Brain microvascular endothelial cell (primary cell): ENCODE results near the gene ERBB4.

Experiments
- DNase-seq: peaks from one replicate; pipeline ENCODE4 v3.0.0-alpha.2; 2020
- H3K27ac ChIP-seq: fragments of 250-450 bp; sonication (Bioruptor Pico); 2 replicates; pipeline ENCODE4 v1.5.1; 2020; ENCODE audit warnings: mild to moderate bottlenecking, moderate library complexity
- H3K27me3 ChIP-seq: fragments of 250-450 bp; sonication (Bioruptor Pico); replicated peaks from 2 replicates; pipeline ENCODE4 v1.5.1; 2020; ENCODE audit warnings: mild to moderate bottlenecking
- H3K36me3 ChIP-seq: fragments of 250-450 bp; sonication (Bioruptor Pico); replicated peaks from 2 replicates; pipeline ENCODE4 v1.5.1; 2020; ENCODE audit warnings: mild to moderate bottlenecking
- H3K4me3 ChIP-seq: 2 replicates; pipeline ENCODE4 v1.5.1; 2011; ENCODE audit warnings: low read depth, mild to moderate bottlenecking, control low read depth, low read length, moderate library complexity
- in situ Hi-C: cut with HindIII; loops from 2 replicates; pipeline ENCODE4 v1.10.0; 2017; ENCODE audit warnings: low sequenced_read_pairs, low pct_ligation_motif_present
- TF ChIP-seq, protein P1 (sequence below): IDR thresholded peaks from 2 replicates; pipeline ENCODE4 v1.5.1; 2011; ENCODE audit warnings: low read depth, mild to moderate bottlenecking, moderate library complexity, low read length, control low read depth, inconsistent platforms; ENCODE audit errors: missing control alignments

ERBB4 gene

DNA sequence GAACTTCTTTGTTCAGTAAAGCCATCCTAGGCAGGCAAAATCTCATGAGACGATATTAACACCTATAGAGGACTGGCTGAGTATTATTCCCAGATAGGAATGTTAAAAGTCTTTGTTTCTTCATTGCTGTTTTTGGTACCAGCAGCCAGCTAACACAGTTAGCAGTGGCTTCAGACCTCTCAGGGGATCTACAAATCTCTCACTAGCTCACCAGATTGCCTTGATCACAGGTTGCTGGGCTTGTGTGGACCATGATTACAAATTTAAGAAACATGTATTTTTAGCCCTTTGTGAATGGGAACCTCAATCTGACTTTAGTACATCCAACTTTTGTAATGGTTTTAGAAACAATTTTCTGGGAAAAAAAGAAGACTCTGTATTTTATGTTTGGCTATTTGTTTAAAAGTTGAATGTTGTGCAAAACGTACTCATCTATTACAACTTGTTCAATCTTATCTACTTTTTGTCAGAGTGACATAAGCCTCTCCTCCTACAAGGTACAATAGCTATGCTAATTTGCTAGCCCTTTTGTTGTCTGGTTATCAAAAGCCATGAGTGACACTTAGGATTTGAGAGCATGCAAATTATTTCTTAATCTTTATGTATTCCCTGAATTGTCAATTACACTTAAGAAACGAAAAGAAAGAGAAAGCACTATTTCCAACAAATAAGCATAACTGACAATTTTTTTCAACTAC lies 693.1 kb downstream of the ERBB4 start:
- no peaks in the 10 kb centered on the region for H3K27me3 ChIP-seq
- H3K27ac ChIP-seq, result no peak overlapping the region
- H3K4me3 ChIP-seq, result no peak overlapping the region
- in situ Hi-C loops, result no loop called here
- DNase-seq, result no peak
- H3K36me3 ChIP-seq, result no peaks in the 10 kb centered on the region
- TF ChIP-seq, protein P1, sequence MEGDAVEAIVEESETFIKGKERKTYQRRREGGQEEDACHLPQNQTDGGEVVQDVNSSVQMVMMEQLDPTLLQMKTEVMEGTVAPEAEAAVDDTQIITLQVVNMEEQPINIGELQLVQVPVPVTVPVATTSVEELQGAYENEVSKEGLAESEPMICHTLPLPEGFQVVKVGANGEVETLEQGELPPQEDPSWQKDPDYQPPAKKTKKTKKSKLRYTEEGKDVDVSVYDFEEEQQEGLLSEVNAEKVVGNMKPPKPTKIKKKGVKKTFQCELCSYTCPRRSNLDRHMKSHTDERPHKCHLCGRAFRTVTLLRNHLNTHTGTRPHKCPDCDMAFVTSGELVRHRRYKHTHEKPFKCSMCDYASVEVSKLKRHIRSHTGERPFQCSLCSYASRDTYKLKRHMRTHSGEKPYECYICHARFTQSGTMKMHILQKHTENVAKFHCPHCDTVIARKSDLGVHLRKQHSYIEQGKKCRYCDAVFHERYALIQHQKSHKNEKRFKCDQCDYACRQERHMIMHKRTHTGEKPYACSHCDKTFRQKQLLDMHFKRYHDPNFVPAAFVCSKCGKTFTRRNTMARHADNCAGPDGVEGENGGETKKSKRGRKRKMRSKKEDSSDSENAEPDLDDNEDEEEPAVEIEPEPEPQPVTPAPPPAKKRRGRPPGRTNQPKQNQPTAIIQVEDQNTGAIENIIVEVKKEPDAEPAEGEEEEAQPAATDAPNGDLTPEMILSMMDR, result no peak

DNA sequence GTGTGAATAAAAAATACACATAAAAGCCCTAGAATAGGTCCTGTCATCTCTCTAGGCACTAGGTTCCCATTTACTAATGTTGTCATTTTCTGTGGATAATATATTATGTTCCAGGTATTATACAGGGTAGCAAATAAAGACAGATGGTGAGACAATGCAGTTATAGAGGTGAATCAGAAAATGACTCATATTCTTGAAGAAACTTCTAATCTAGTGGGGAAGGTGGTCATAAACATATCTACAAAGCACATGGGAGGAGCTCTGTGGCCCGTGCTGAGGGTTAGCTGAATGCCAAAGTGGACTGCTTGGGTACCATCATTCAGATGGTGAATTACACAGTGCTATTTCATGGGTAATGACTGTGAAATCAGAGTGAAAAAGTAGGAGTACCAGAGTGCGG lies 700.9 kb downstream of the ERBB4 start:
- in situ Hi-C loops, result no loop called here
- TF ChIP-seq, protein P1, result no peak
- H3K4me3 ChIP-seq, result no peak overlapping the region

DNA sequence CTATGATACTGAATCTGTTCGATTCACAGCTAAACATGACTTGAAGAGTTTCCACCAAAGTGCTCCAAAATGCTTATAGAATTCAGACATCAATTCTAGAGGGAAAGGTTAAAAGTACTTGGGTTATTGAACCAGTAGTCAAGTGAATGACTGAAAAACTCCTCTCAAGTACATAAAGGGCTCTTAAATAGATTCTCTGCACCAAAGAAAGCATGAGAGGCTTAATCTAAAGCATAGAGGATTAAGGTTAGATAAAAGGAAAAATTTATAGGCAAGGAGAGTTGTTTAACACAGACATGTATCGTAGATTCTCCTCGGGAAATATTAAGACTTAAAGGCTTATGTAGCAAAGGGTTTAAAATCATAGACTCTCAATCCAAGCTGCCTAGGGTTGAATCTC lies 701.4 kb downstream of the ERBB4 start:
- H3K27me3 ChIP-seq, result no peaks in the 10 kb centered on the region
- H3K4me3 ChIP-seq, result no peak overlapping the region
- in situ Hi-C loops, result no loop called here
- TF ChIP-seq, protein P1, result no peak
- H3K27ac ChIP-seq, result no peak overlapping the region
- H3K36me3 ChIP-seq, result no peaks in the 10 kb centered on the region
- no peak for DNase-seq

More for the DNA sequence above, 700.9 kb downstream of the ERBB4 start:
- Histone ChIP-seq H3K27me3 (no peaks in the 10 kb centered on the region), H3K27ac (no peak overlapping the region), H3K36me3 (no peaks in the 10 kb centered on the region)
- no peak for DNase-seq

DNA sequence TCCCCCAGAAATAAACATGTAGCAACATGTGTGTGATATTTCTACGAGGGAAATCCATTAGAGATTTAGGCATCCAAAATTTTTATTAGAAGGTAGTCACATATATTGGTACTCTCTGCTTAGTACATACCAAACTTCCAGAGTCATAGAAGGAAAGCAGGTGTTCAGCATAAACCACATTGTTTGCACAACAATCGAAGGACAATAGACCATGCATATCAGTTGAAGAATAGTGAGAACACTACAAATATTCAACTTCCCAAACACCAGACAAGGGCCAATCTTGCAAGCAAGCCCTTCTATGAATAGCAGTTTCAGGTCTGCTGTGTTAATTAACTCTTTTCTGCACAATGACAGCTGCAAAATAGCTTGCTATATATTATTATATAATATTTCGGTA lies 702.2 kb downstream of the ERBB4 start:
- H3K27me3 ChIP-seq, result no peaks in the 10 kb centered on the region
- H3K27ac ChIP-seq, result no peak overlapping the region
- no peak overlapping the region for H3K4me3 ChIP-seq
- in situ Hi-C loops, result no loop called here
- no peak for DNase-seq
- TF ChIP-seq, protein P1, result no peak
- H3K36me3 ChIP-seq, result no peaks in the 10 kb centered on the region

DNA sequence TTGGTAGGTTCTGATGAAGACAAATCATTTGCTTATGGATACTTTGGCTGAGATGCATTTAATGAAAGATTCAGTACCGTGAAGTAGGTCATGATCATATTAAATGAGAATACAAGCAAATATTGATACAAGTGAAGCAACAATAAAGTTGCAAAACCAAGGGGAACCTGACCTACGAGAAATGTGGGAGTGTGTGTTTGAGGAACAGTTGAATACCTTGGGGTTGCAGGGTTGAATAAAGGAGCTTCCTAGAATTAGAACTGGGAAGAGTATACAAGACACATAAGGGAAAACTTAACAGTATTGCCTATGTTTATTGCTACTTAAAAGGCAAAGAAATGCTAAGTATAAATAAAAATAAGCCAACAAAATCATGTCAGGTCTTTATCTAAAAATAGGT lies 702.9 kb downstream of the ERBB4 start:
- in situ Hi-C loops, result no loop called here
- H3K36me3 ChIP-seq, result no peaks in the 10 kb centered on the region
- TF ChIP-seq, protein P1, result no peak
- H3K27me3 ChIP-seq, result no peaks in the 10 kb centered on the region
- H3K27ac ChIP-seq, result no peak overlapping the region
- DNase-seq, result no peak
- no peak overlapping the region for H3K4me3 ChIP-seq
